NK-92 (cell line): ENCODE data around the gene DENND5A.
"Not testable (repeated sequence)": the region's sequence is repeated elsewhere in the genome, so short reads cannot be mapped to it uniquely, and the experiment has no call there.

Experiments
- DNase-seq: peaks from one replicate; lab custom pipeline; 2025; ENCODE audit not compliant: unreplicated experiment; lab: John Stamatoyannopoulos, UW

DENND5A gene

GRCh38 chr11:9178716-9179115 lies 86.4 kb downstream of the DENND5A start:
- DNase-seq = no peak

GRCh38 chr11:9177438-9178091 lies 87.6 kb downstream of the DENND5A start:
- no peak for DNase-seq

GRCh38 chr11:9176550-9176949 lies 88.6 kb downstream of the DENND5A start:
- no peak for DNase-seq

GRCh38 chr11:9176136-9176535 lies 89.0 kb downstream of the DENND5A start:
- DNase-seq = no peak

- DNase-seq = no peak
These were observed 92.8 kb downstream of the DENND5A start for GRCh38 chr11:9172389-9172788.

DNA sequence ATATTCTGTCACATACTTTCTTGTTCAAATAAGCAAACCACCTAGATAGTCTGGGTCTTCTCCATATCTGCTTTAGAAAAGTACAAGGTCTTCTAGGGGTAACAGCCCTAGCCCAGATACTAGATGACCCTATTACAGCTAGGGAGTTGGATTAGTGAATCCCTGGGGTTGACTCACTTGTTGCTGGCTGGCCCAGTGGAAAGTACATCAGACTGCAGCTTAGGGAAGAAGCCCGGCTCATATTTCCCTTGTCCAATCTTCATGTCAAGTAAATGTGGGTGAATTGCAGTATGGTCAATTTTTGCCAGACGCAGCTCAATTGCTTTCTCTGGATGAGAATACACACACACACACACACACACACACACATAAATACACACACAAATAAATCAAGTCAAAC lies 94.7 kb downstream of the DENND5A start:
- DNase-seq = no peak

- DNase-seq = no peak
These were observed 95.4 kb downstream of the DENND5A start for GRCh38 chr11:9169595-9170295.

DNA sequence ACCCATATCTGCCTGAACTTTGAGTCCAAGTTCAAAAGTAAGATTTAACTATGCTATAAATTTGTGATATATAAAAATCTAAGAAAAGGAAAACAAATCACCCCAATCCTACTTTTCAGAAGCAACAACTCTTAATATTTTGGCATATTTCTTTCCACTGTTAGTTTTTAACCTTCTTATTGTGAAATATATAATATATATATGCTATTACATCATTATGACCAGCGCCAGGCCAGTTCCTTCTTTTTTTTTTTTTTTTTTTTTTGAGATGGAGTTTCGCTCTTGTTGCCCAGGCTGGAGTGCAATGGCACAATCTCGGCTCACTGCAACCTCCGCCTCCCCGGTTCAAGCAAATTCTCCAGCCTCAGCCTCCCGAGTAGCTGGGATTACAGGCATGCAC lies 103.2 kb downstream of the DENND5A start:
- DNase-seq = not testable (repeated sequence)

DNA sequence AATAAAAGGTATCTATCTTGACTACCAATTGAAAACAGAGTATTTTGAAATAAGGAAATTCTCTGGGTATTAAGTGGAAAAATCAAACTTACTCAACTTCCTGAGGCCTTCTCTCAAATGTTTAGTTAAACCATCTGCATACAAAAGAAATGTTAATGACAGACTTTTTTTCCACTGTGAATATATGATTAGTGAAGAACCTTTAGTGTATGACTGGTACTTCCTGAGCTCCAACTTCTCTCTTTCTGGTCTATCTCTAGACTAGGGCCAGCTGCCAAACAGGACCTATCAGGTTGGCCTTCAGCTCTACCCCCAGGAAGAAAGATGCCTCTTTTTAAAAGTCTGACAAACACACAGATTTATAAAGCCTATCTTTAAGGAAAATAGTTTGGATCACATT lies 105.0 kb downstream of the DENND5A start:
- no peak for DNase-seq

DNA sequence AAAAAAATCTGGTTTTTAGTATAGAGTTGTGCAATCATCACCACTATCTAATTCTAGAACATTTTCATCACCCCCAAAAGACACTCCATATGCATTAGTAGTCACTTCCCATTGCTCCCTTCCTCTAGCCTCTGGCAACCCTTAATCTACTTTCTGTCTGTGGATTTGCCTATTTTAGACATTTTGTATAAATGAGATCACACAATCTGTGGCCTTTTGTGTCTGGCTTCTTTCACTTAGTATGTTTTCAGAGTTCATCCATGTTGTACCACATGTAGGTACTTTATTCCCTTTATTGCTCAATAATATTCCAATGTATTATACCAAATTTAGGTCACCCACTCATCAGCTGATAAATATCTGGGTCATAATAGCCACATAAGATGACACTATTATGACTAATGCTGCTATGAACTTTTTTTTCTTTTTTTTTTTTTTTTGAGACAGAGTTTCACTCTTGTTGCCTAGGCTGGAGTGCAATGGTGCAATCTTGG lies 106.2 kb downstream of the DENND5A start:
- no peak for DNase-seq

- no peak for DNase-seq
These were observed 109.2 kb downstream of the DENND5A start for GRCh38 chr11:9155930-9156329.

DNA sequence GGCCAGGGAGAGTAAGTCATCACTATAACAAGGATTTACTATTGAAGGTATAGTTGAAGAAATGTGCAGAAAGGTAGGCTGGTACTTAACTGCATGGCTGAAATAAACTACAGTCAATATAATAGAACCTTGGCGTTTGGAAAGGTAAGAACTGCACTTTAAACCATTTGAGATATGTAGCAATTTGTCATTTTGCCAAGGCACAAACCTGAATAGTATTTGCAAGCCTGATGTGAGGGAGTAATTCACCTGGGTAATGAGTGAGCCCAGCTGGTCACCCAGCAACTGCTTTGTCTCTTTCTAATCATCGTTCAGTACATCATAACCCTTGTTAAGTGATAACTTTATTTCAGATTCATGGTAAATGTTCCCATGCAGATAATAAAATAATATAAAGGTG lies 111.5 kb downstream of the DENND5A start:
- DNase-seq = no peak

- DNase-seq = no peak
These were observed 113.5 kb downstream of the DENND5A start for GRCh38 chr11:9151631-9152030.

GRCh38 chr11:9150926-9151325 lies 114.2 kb downstream of the DENND5A start:
- no peak for DNase-seq

- no peak for DNase-seq
These were observed 114.6 kb downstream of the DENND5A start for GRCh38 chr11:9150501-9150900.

- no peak for DNase-seq
These were observed 116.4 kb downstream of the DENND5A start for GRCh38 chr11:9148727-9149126.

DNA sequence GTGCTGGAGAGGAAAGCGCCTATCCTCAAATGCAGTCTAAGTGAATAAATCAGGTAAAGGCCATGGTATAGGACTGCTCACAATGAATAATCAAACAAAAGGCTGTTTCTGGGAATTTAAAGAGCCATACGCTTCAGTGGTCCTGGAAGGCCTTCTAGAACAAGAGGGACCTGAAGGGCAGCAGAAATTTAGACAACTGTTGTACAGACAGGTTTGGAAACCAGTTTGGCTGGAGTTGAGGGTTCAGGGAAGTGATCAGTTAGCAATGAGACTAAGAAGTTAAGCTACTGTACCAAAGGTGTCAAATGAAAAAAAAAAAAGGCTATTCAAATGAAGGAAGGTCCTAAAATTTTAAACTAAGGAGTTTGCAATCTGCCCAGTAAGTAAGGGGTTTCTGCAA lies 117.1 kb downstream of the DENND5A start:
- DNase-seq = no peak

DNA sequence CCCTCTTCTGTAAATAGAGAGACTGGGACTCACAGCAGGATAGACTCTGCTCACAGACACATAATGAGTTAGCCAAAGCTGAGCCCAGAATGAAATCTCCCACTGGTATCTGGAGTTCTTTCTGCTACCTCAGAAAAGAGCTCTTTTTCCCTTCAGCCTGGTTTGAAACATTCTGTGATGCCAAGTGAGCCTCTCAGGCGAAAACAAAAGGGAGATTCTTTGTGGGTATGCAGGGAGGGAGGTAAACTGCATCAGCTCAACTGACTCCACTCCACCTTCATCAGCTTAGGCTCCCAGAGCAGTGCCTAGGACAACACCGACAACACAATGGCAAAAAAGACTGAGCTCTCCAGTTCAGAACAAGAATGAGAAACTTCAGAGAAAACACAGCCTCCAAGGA lies 118.7 kb downstream of the DENND5A start:
- DNase-seq = no peak

GRCh38 chr11:9145283-9145682 lies 119.9 kb downstream of the DENND5A start:
- no peak for DNase-seq

DNA sequence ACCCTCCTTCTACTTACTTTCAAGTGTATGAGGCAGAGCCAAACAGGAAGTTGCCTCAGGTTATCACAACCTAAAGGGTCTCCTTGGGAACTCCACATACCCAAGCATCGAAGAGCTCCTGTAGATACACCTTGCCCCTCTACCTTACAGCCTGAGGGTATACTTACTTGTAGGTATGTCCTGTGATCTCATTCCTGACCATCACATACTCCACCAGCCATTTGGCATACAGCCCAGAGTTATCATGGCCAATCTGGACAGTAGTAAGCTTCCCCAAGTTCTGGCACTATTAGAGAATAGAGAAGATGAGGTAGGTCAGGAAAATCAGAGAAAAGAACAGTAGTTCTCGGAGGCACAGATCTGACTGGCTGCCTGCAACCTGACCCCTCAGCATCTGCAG lies 120.3 kb downstream of the DENND5A start:
- no peak for DNase-seq

DNA sequence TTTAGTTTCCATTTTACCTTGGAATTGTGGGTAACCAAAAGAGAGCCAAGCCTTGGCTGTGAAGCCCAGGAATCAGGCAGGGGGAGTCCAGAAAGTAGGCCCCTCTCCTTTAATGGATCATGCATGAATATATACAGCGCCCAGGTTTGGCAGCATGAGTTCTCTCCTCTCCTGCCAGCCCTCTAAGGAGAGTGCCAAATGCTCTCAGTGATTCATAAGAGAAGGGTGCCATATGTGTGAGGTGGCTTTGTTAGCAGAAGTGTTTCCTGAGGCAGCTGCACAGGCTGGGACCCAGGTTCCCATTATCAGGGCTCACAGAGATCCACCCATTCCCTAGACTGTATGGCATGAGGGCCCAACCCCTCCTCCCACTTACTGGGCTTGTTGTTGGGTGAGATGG lies 121.4 kb downstream of the DENND5A start:
- DNase-seq = no peak

GRCh38 chr11:9142732-9143131 lies 122.4 kb downstream of the DENND5A start:
- no peak for DNase-seq

DNA sequence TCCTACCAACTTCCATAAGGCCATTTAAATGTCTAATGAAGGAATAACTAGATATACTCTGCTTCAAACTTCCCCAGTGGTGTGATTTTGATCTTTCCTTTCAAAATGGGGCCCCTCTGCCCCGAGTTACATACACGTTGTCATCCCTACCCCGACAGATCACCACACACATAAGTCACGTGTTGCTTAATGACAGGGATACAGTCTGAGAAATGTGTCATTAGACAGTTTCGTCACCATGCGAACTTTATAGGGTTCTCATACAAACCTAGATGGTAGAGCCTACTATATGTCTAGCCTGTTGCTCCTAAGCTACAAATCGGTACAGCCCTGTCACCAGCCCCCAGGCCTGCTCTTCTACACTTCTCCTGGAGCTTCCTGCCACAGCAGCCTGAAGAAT lies 124.0 kb downstream of the DENND5A start:
- DNase-seq = no peak
